ENCODE data around the gene MGAT5. TPM values are rescaled to one million over a fixed set of nuclear protein-coding genes. Genes with fewer than 3 reads are reported as not detected.

Gene MGAT5
- total RNA-seq, 1 donor from 2014 or later: 14.1 TPM

DNA sequence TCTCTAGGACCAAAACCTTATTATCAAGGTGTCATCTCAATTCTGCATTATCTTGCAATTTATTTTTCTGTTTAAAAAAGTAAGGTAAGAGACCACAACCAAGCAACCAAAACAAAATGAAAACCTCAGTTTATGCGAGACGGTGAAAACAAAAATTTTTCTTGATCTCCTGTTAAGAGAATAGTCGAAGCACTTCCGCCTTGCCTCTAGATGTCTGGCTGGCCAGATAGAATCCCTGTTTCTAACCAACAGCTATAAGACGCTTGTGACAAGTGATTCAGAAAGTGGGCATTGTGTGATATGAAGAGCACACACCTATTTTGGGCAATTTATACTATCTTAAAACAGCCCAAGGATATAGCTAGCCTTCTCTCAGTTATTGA lies 51.2 kb downstream of the MGAT5 start:
- peaks cover 5% of the 10 kb centered on the region for H3K36me3 Mint-ChIP-seq (ENCODE audit: low read depth)
- H3K27ac Mint-ChIP-seq: no peak overlapping the region
- peaks cover 8% of the 10 kb centered on the region for H3K9me3 Mint-ChIP-seq
- H3K4me1 Mint-ChIP-seq (ENCODE audit: low read depth): peaks cover 20% of the 10 kb centered on the region
- no peak overlapping the region for H3K4me3 Mint-ChIP-seq (ENCODE audit: low read depth)
- H3K27me3 Mint-ChIP-seq (ENCODE audit: low read depth): peaks cover 40% of the 10 kb centered on the region
- intact Hi-C loops (cut with micrococcal nuclease): no loop called here
- DNase-seq (ENCODE audit: low spot score): no peak

- no peak for DNase-seq (ENCODE audit: low spot score)
- H3K9me3 Mint-ChIP-seq: peaks cover 8% of the 10 kb centered on the region
- intact Hi-C loops (cut with micrococcal nuclease): no loop called here
- peaks cover 41% of the 10 kb centered on the region for H3K27me3 Mint-ChIP-seq (ENCODE audit: low read depth)
- peaks cover 11% of the 10 kb centered on the region for H3K4me1 Mint-ChIP-seq (ENCODE audit: low read depth)
- no peak overlapping the region for H3K4me3 Mint-ChIP-seq (ENCODE audit: low read depth)
- H3K36me3 Mint-ChIP-seq (ENCODE audit: low read depth): peaks cover 5% of the 10 kb centered on the region
- no peak overlapping the region for H3K27ac Mint-ChIP-seq
Measured at GRCh38 chr2:134306521-134306920, 52.6 kb downstream of the MGAT5 start.

DNA sequence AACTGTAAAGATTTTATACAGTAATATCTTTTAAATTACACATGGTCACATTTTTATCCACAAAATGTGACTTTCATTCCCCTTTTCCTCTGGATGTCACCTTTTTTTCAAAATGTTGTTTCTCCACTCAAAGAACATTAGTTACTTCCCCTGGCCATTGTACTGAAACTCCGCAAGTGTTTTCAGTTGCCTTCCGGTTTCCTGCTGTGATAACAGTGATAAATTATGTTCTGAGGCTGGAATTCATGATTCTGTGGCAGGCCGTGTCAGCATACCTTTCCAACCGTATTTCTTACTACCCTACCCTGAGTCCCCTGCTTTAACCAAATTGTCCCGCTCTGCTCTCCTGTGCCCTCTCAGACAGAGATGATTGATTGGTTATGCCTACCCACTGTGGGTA lies 53.5 kb downstream of the MGAT5 start:
- H3K36me3 Mint-ChIP-seq (ENCODE audit: low read depth): peaks cover 5% of the 10 kb centered on the region
- H3K27ac Mint-ChIP-seq: no peak overlapping the region
- no peak for DNase-seq (ENCODE audit: low spot score)
- peaks cover 46% of the 10 kb centered on the region for H3K27me3 Mint-ChIP-seq (ENCODE audit: low read depth)
- H3K9me3 Mint-ChIP-seq: peaks cover 8% of the 10 kb centered on the region
- peaks cover 11% of the 10 kb centered on the region for H3K4me1 Mint-ChIP-seq (ENCODE audit: low read depth)
- H3K4me3 Mint-ChIP-seq (ENCODE audit: low read depth): no peak overlapping the region
- intact Hi-C loops (cut with micrococcal nuclease): no loop called here

- intact Hi-C loops (cut with micrococcal nuclease): no loop called here
- Mint-ChIP-seq H3K4me3 (ENCODE audit: low read depth) (no peak overlapping the region), H3K9me3 (peaks cover 8% of the 10 kb centered on the region), H3K4me1 (ENCODE audit: low read depth) (peaks cover 17% of the 10 kb centered on the region), H3K36me3 (ENCODE audit: low read depth) (peaks cover 5% of the 10 kb centered on the region), H3K27me3 (ENCODE audit: low read depth) (peaks cover 50% of the 10 kb centered on the region), H3K27ac (no peak overlapping the region)
- no peak for DNase-seq (ENCODE audit: low spot score)
Measured at GRCh38 chr2:134308474-134309385, 54.9 kb downstream of the MGAT5 start.

GRCh38 chr2:134310107-134311079 lies 56.5 kb downstream of the MGAT5 start:
- intact Hi-C loops (cut with micrococcal nuclease): no loop called here
- peaks cover 40% of the 10 kb centered on the region for H3K27me3 Mint-ChIP-seq (ENCODE audit: low read depth)
- H3K27ac Mint-ChIP-seq: no peak overlapping the region
- peaks cover 8% of the 10 kb centered on the region for H3K9me3 Mint-ChIP-seq
- H3K4me1 Mint-ChIP-seq (ENCODE audit: low read depth): peaks cover 14% of the 10 kb centered on the region
- H3K36me3 Mint-ChIP-seq (ENCODE audit: low read depth): peaks cover 5% of the 10 kb centered on the region
- DNase-seq (ENCODE audit: low spot score): no peak
- H3K4me3 Mint-ChIP-seq (ENCODE audit: low read depth): no peak overlapping the region

- H3K4me3 Mint-ChIP-seq (ENCODE audit: low read depth): no peak overlapping the region
- peaks cover 27% of the 10 kb centered on the region for H3K27me3 Mint-ChIP-seq (ENCODE audit: low read depth)
- intact Hi-C loops (cut with micrococcal nuclease): no loop called here
- peaks cover 12% of the 10 kb centered on the region for H3K4me1 Mint-ChIP-seq (ENCODE audit: low read depth)
- no peak overlapping the region for H3K27ac Mint-ChIP-seq
- H3K9me3 Mint-ChIP-seq: peaks cover 8% of the 10 kb centered on the region
- peaks cover 5% of the 10 kb centered on the region for H3K36me3 Mint-ChIP-seq (ENCODE audit: low read depth)
- DNase-seq (ENCODE audit: low spot score): no peak
Measured at GRCh38 chr2:134312482-134312881, 58.6 kb downstream of the MGAT5 start.

GRCh38 chr2:134314202-134314601 lies 60.3 kb downstream of the MGAT5 start:
- peaks cover 9% of the 10 kb centered on the region for H3K4me1 Mint-ChIP-seq (ENCODE audit: low read depth)
- DNase-seq (ENCODE audit: low spot score): no peak
- H3K4me3 Mint-ChIP-seq (ENCODE audit: low read depth): no peak overlapping the region
- no peak overlapping the region for H3K27ac Mint-ChIP-seq
- peaks cover 5% of the 10 kb centered on the region for H3K9me3 Mint-ChIP-seq
- peaks cover 25% of the 10 kb centered on the region for H3K27me3 Mint-ChIP-seq (ENCODE audit: low read depth)
- intact Hi-C loops (cut with micrococcal nuclease): no loop called here
- peaks cover 7% of the 10 kb centered on the region for H3K36me3 Mint-ChIP-seq (ENCODE audit: low read depth)

DNA sequence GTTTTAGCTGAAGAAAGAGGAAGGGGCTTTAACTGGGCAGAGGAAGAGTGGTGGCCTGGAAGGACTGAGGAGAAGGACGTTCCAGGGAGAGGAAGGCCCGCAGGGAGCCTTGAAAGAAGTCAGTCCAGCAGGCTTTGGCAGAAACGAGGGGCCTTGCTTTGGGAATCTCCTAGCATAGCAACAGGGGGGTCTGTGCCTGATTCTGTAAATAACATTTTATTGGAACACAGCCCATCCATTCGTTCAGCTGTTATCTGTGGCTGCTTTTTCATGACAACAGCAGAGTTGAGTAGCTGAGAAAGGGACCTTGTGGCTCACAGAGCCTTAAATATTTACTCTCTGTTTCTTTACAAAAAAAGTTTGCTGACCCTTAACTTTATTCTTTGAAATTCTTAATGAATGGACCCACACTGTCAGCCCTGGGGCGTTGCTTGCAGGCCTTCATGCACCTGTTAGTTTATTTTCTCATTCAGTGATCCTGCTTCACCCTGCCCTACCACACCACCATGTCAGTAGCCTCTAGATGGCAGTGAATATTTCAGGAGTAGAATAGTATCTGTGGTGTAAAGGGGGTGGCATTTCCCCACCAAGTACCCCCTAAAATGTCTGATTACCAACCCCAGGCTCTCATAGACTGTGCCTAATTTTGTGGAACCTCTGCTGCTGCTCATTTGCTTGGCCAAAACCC lies 61.0 kb downstream of the MGAT5 start:
- H3K36me3 Mint-ChIP-seq (ENCODE audit: low read depth): peaks cover 5% of the 10 kb centered on the region
- H3K4me3 Mint-ChIP-seq (ENCODE audit: low read depth): no peak overlapping the region
- H3K27ac Mint-ChIP-seq: no peak overlapping the region
- peaks cover 13% of the 10 kb centered on the region for H3K4me1 Mint-ChIP-seq (ENCODE audit: low read depth)
- peaks cover 21% of the 10 kb centered on the region for H3K27me3 Mint-ChIP-seq (ENCODE audit: low read depth)
- H3K9me3 Mint-ChIP-seq: no peaks in the 10 kb centered on the region
- intact Hi-C loops (cut with micrococcal nuclease): no loop called here
- no peak for DNase-seq (ENCODE audit: low spot score)

DNA sequence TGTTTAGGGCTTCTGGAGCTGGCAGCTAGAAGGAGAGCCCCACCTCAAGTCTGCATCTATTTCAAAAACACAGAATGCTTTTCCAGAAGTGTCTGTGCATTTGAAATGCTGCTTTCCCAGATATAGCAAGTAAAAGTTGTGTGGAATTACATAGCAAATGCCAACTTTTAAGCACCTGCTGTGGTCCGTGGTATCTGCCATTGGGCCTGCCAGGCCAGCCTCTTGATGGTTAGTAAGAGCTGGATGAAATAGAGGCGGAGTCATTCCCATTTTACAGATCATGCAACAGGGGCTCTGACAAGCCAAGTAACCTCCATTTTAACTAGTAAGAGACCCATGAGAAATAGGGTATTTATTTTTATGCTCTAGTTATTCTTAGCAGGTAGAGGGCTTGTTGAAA lies 61.6 kb downstream of the MGAT5 start:
- H3K9me3 Mint-ChIP-seq: no peaks in the 10 kb centered on the region
- no peak overlapping the region for H3K27ac Mint-ChIP-seq
- intact Hi-C loops (cut with micrococcal nuclease): no loop called here
- DNase-seq (ENCODE audit: low spot score): no peak
- peaks cover 21% of the 10 kb centered on the region for H3K27me3 Mint-ChIP-seq (ENCODE audit: low read depth)
- peaks cover 5% of the 10 kb centered on the region for H3K36me3 Mint-ChIP-seq (ENCODE audit: low read depth)
- H3K4me3 Mint-ChIP-seq (ENCODE audit: low read depth): no peak overlapping the region
- H3K4me1 Mint-ChIP-seq (ENCODE audit: low read depth): peaks cover 16% of the 10 kb centered on the region

GRCh38 chr2:134319596-134320254 lies 65.9 kb downstream of the MGAT5 start:
- no peaks in the 10 kb centered on the region for H3K9me3 Mint-ChIP-seq
- intact Hi-C loops (cut with micrococcal nuclease): no loop called here
- no peak for DNase-seq (ENCODE audit: low spot score)
- peaks cover 5% of the 10 kb centered on the region for H3K36me3 Mint-ChIP-seq (ENCODE audit: low read depth)
- peaks cover 43% of the 10 kb centered on the region for H3K4me1 Mint-ChIP-seq (ENCODE audit: low read depth)
- H3K4me3 Mint-ChIP-seq (ENCODE audit: low read depth): no peak overlapping the region
- H3K27me3 Mint-ChIP-seq (ENCODE audit: low read depth): peaks cover 4% of the 10 kb centered on the region
- H3K27ac Mint-ChIP-seq: no peak overlapping the region

GRCh38 chr2:134320930-134321329 lies 67.1 kb downstream of the MGAT5 start:
- no peak overlapping the region for H3K4me3 Mint-ChIP-seq (ENCODE audit: low read depth)
- H3K27me3 Mint-ChIP-seq (ENCODE audit: low read depth): peaks cover 8% of the 10 kb centered on the region
- peaks cover 5% of the 10 kb centered on the region for H3K36me3 Mint-ChIP-seq (ENCODE audit: low read depth)
- intact Hi-C loops (cut with micrococcal nuclease): no loop called here
- H3K27ac Mint-ChIP-seq: no peak overlapping the region
- H3K4me1 Mint-ChIP-seq (ENCODE audit: low read depth): peaks cover 52% of the 10 kb centered on the region
- H3K9me3 Mint-ChIP-seq: no peaks in the 10 kb centered on the region
- peak; percentile 10 for DNase-seq (ENCODE audit: low spot score)

DNA sequence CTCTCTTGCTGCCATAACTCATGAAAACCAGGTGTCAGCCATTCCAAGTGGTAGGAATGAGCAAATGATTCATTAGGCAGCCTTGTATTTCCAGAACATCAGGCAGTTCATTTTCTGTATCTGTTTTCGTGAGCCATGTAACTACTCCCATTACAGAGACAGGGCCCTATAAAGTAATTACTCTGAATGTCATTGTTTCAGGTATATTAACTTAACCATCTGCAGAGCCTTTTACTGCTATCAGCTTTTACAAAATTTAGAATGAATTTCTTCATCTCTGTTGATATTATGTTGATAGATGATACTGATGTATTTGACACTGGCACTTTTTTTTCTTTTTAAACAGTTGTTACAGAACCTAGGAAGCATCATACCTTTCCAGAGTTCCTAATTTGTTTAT lies 69.9 kb downstream of the MGAT5 start:
- intact Hi-C loops (cut with micrococcal nuclease): no loop called here
- peaks cover 52% of the 10 kb centered on the region for H3K4me1 Mint-ChIP-seq (ENCODE audit: low read depth)
- peaks cover 8% of the 10 kb centered on the region for H3K27me3 Mint-ChIP-seq (ENCODE audit: low read depth)
- no peaks in the 10 kb centered on the region for H3K9me3 Mint-ChIP-seq
- no peak overlapping the region for H3K27ac Mint-ChIP-seq
- H3K4me3 Mint-ChIP-seq (ENCODE audit: low read depth): no peak overlapping the region
- H3K36me3 Mint-ChIP-seq (ENCODE audit: low read depth): no peaks in the 10 kb centered on the region
- no peak for DNase-seq (ENCODE audit: low spot score)

All from activated T-helper 2 cell treated with anti-CD3 and anti-CD28 coated beads, Interferon-gamma antibody, Interleukin-2, Interleukin-4, amounts not matched to agents 10 μg/mL and 5 μg/mL and 100 μg/mL, durations not matched to agents 14 hours and 24 hours and 36 hours (primary cell).